WTC11 (cell line): ENCODE measurements around the gene USP43.

Experiments used
- CREB1 ChIP-seq: sonication (generic); formaldehyde crosslinking; IDR thresholded peaks from 2 replicates; pipeline ENCODE4 v1.8.0; 2023; ENCODE audit warnings: mild to moderate bottlenecking, missing genetic modification reagents
- NFATC4 ChIP-seq: fragments of 250-450 bp; sonication (Bioruptor Pico); IDR thresholded peaks from 2 replicates; pipeline ENCODE4 v1.9.0; 2021; ENCODE audit warnings: mild to moderate bottlenecking
- ZNF232 ChIP-seq: sonication (generic); formaldehyde crosslinking; IDR thresholded peaks from 2 replicates; pipeline ENCODE4 v1.8.0; 2022; ENCODE audit warnings: mild to moderate bottlenecking, missing genetic modification reagents
- TF ChIP-seq, protein P1 (sequence below): sonication (generic); formaldehyde crosslinking; IDR thresholded peaks from 2 replicates; pipeline ENCODE4 v1.8.1; 2023; ENCODE audit warnings: mild to moderate bottlenecking, missing genetic modification reagents, moderate library complexity
- TF ChIP-seq, protein P2 (sequence below): sonication (generic); formaldehyde crosslinking; IDR thresholded peaks from 2 replicates; pipeline ENCODE4 v1.8.0; 2022; ENCODE audit warnings: mild to moderate bottlenecking, missing genetic modification reagents
- TF ChIP-seq, protein P3 (sequence below): fragments of 200-600 bp; IDR thresholded peaks from 2 replicates; pipeline ENCODE4 v1.8.0; 2022; ENCODE audit warnings: antibody characterized with exemption
- TF ChIP-seq, protein P4 (sequence below): sonication (generic); formaldehyde crosslinking; IDR thresholded peaks from 2 replicates; pipeline ENCODE4 v1.8.0; 2022; ENCODE audit warnings: mild to moderate bottlenecking, missing genetic modification reagents
- TF ChIP-seq, protein P5 (sequence below): sonication (generic); formaldehyde crosslinking; IDR thresholded peaks from 2 replicates; pipeline ENCODE4 v1.8.0; 2023; ENCODE audit warnings: mild to moderate bottlenecking, missing genetic modification reagents
- TF ChIP-seq, protein P6 (sequence below): sonication (generic); formaldehyde crosslinking; IDR thresholded peaks from 2 replicates; pipeline ENCODE4 v1.8.0; 2022; ENCODE audit warnings: mild to moderate bottlenecking, missing genetic modification reagents
- TF ChIP-seq, protein P7 (sequence below): sonication (generic); formaldehyde crosslinking; IDR thresholded peaks from 2 replicates; pipeline ENCODE4 v1.8.0; 2022; ENCODE audit warnings: missing genetic modification reagents
- TF ChIP-seq, protein P8 (sequence below): sonication (generic); formaldehyde crosslinking; IDR thresholded peaks from 2 replicates; pipeline ENCODE4 v1.8.1; 2023; ENCODE audit warnings: mild to moderate bottlenecking, moderate library complexity, missing genetic modification reagents

DNA sequence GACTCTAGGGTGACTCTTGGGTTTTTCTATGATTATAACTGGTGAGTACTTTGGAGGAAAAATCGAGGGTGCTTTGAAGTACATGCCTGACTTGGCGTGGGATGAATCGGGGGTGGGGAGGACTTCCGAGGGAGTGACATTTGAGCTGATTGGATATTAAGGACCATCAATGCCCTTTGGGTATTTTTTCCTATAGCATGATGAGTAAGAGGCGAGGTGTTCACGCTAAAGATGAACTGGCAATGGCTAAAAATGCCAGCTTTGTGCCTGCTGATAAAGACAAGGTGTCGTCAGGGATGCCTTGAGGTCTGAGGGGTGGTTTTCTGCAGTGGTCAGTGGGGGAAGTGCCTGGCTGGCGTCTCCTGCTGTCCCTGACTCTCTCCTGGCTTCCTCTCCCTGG is 25.3 kb downstream of the USP43 start:
- TF ChIP-seq, protein P1, sequence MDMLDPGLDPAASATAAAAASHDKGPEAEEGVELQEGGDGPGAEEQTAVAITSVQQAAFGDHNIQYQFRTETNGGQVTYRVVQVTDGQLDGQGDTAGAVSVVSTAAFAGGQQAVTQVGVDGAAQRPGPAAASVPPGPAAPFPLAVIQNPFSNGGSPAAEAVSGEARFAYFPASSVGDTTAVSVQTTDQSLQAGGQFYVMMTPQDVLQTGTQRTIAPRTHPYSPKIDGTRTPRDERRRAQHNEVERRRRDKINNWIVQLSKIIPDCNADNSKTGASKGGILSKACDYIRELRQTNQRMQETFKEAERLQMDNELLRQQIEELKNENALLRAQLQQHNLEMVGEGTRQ (CRISPR knock-in tag), result no peak
- TF ChIP-seq, protein P2, sequence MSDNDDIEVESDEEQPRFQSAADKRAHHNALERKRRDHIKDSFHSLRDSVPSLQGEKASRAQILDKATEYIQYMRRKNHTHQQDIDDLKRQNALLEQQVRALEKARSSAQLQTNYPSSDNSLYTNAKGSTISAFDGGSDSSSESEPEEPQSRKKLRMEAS, result no peak
- TF ChIP-seq, protein P3, sequence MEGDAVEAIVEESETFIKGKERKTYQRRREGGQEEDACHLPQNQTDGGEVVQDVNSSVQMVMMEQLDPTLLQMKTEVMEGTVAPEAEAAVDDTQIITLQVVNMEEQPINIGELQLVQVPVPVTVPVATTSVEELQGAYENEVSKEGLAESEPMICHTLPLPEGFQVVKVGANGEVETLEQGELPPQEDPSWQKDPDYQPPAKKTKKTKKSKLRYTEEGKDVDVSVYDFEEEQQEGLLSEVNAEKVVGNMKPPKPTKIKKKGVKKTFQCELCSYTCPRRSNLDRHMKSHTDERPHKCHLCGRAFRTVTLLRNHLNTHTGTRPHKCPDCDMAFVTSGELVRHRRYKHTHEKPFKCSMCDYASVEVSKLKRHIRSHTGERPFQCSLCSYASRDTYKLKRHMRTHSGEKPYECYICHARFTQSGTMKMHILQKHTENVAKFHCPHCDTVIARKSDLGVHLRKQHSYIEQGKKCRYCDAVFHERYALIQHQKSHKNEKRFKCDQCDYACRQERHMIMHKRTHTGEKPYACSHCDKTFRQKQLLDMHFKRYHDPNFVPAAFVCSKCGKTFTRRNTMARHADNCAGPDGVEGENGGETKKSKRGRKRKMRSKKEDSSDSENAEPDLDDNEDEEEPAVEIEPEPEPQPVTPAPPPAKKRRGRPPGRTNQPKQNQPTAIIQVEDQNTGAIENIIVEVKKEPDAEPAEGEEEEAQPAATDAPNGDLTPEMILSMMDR, result no peak
- TF ChIP-seq, protein P4, sequence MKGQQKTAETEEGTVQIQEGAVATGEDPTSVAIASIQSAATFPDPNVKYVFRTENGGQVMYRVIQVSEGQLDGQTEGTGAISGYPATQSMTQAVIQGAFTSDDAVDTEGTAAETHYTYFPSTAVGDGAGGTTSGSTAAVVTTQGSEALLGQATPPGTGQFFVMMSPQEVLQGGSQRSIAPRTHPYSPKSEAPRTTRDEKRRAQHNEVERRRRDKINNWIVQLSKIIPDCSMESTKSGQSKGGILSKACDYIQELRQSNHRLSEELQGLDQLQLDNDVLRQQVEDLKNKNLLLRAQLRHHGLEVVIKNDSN (CRISPR knock-in tag), result no peak
- TF ChIP-seq CREB1 (CRISPR knock-in tag), result no peak
- no peak for TF ChIP-seq ZNF232 (CRISPR knock-in tag)
- TF ChIP-seq, protein P5, sequence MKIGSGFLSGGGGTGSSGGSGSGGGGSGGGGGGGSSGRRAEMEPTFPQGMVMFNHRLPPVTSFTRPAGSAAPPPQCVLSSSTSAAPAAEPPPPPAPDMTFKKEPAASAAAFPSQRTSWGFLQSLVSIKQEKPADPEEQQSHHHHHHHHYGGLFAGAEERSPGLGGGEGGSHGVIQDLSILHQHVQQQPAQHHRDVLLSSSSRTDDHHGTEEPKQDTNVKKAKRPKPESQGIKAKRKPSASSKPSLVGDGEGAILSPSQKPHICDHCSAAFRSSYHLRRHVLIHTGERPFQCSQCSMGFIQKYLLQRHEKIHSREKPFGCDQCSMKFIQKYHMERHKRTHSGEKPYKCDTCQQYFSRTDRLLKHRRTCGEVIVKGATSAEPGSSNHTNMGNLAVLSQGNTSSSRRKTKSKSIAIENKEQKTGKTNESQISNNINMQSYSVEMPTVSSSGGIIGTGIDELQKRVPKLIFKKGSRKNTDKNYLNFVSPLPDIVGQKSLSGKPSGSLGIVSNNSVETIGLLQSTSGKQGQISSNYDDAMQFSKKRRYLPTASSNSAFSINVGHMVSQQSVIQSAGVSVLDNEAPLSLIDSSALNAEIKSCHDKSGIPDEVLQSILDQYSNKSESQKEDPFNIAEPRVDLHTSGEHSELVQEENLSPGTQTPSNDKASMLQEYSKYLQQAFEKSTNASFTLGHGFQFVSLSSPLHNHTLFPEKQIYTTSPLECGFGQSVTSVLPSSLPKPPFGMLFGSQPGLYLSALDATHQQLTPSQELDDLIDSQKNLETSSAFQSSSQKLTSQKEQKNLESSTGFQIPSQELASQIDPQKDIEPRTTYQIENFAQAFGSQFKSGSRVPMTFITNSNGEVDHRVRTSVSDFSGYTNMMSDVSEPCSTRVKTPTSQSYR (CRISPR knock-in tag), result no peak
- TF ChIP-seq, protein P6, sequence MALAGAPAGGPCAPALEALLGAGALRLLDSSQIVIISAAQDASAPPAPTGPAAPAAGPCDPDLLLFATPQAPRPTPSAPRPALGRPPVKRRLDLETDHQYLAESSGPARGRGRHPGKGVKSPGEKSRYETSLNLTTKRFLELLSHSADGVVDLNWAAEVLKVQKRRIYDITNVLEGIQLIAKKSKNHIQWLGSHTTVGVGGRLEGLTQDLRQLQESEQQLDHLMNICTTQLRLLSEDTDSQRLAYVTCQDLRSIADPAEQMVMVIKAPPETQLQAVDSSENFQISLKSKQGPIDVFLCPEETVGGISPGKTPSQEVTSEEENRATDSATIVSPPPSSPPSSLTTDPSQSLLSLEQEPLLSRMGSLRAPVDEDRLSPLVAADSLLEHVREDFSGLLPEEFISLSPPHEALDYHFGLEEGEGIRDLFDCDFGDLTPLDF, result no peak
- TF ChIP-seq, protein P7, sequence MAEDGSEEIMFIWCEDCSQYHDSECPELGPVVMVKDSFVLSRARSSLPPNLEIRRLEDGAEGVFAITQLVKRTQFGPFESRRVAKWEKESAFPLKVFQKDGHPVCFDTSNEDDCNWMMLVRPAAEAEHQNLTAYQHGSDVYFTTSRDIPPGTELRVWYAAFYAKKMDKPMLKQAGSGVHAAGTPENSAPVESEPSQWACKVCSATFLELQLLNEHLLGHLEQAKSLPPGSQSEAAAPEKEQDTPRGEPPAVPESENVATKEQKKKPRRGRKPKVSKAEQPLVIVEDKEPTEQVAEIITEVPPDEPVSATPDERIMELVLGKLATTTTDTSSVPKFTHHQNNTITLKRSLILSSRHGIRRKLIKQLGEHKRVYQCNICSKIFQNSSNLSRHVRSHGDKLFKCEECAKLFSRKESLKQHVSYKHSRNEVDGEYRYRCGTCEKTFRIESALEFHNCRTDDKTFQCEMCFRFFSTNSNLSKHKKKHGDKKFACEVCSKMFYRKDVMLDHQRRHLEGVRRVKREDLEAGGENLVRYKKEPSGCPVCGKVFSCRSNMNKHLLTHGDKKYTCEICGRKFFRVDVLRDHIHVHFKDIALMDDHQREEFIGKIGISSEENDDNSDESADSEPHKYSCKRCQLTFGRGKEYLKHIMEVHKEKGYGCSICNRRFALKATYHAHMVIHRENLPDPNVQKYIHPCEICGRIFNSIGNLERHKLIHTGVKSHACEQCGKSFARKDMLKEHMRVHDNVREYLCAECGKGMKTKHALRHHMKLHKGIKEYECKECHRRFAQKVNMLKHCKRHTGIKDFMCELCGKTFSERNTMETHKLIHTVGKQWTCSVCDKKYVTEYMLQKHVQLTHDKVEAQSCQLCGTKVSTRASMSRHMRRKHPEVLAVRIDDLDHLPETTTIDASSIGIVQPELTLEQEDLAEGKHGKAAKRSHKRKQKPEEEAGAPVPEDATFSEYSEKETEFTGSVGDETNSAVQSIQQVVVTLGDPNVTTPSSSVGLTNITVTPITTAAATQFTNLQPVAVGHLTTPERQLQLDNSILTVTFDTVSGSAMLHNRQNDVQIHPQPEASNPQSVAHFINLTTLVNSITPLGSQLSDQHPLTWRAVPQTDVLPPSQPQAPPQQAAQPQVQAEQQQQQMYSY (CRISPR knock-in tag), result no peak
- TF ChIP-seq, protein P8, sequence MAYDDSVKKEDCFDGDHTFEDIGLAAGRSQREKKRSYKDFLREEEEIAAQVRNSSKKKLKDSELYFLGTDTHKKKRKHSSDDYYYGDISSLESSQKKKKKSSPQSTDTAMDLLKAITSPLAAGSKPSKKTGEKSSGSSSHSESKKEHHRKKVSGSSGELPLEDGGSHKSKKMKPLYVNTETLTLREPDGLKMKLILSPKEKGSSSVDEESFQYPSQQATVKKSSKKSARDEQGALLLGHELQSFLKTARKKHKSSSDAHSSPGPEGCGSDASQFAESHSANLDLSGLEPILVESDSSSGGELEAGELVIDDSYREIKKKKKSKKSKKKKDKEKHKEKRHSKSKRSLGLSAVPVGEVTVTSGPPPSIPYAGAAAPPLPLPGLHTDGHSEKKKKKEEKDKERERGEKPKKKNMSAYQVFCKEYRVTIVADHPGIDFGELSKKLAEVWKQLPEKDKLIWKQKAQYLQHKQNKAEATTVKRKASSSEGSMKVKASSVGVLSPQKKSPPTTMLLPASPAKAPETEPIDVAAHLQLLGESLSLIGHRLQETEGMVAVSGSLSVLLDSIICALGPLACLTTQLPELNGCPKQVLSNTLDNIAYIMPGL, result no peak
- TF ChIP-seq NFATC4, result no peak
